ENCODE results near the gene RBMS1. TPM values are rescaled to one million over a fixed set of nuclear protein-coding genes. Genes with fewer than 3 reads are reported as not detected.

The RBMS1 gene
- total and polyA plus RNA-seq, 2 of the 4 experiments (the other 2 are of a cell fraction), result 43.5 to 64.9 TPM

DNA sequence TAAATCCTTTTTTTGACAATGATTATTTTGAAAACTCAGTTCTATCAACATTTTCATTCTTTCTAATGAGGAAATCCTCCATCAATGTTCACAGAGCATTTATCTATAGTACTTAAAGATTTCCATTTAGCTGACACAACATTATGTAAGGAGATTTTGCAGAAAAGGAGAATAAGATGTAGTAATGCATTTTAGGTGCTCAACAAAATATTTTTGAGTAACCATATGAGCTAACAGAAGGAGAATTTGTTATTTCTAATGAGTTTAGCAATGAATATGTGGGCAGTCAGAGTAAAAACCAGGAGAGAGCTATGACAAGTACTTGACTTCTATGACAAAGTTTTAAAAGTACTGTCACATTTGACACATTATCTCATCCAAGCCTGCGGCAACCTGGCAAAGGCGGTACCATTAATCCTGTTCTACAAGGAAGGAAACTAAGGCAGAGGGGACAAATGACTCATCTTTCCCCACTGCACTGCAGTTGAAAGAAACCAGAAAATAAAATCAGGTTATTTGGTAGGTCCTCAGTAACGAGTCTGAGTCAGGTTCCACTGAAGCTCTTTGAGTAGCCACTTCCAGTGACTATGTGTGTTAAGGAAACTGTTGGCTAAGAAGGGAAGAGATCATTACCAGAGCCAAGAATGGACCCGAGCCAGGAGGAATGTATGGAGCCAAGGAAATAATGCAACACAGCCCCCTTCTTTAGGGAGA is 159.4 kb downstream of the RBMS1 start:
- no peak overlapping the region for H3K4me3 ChIP-seq (ENCODE audit: insufficient read depth, low read depth, low read length)
- H3K79me1 ChIP-seq (ENCODE audit: low read depth in 1 of 2, low read length in 2 of 2), result peaks cover 19 to 84% of the 10 kb centered on the region in 2 experiments
- H2AK9ac ChIP-seq (replicated peaks; ENCODE audit: low read depth, low read length, poor library complexity), result no peak overlapping the region
- no peaks in the 10 kb centered on the region for H3K9me3 ChIP-seq (ENCODE audit: control insufficient read depth, insufficient read depth, low read length)
- peak overlapping the region; percentile 41 for H3K23ac ChIP-seq (ENCODE audit: low read depth, low read length)
- peak overlapping the region; percentile 59; the same call in 1 of the 2 replicates for H4K5ac ChIP-seq (ENCODE audit: low read depth, low read length)
- no peaks in the 10 kb centered on the region for H3K27me3 ChIP-seq (ENCODE audit: control insufficient read depth, insufficient read depth, low read length)
- peak overlapping the region; percentile 54 for H3K4me2 ChIP-seq (ENCODE audit: low read depth, low read length)
- H2BK15ac ChIP-seq (ENCODE audit: low read depth, low read length), result no peak overlapping the region
- no peak overlapping the region for H2BK20ac ChIP-seq (ENCODE audit: low read depth, low read length)
- TF ChIP-seq RFX5 (IDR thresholded peaks at IDR 0.05; ENCODE audit: low read depth, low read length) (no peak), RAD21 (IDR thresholded peaks at IDR 0.05; ENCODE audit: low read length) (0 out of 2 replicates have a peak, but pooled peaks have one; percentile 5), CEBPB (IDR thresholded peaks at IDR 0.05; ENCODE audit: low read depth, low read length) (0 out of 2 replicates have a peak, but pooled peaks have one; percentile 4), MAFK (IDR thresholded peaks at IDR 0.05; ENCODE audit: low read depth, low read length) (peak; percentile 80)
- H3K36me3 ChIP-seq (ENCODE audit: control insufficient read depth, insufficient read depth, low read length), result peaks cover 7% of the 10 kb centered on the region
- H3K4me1 ChIP-seq (ENCODE audit: control insufficient read depth, insufficient read depth, low read length), result peaks cover 36% of the 10 kb centered on the region
- peaks cover 89% of the 10 kb centered on the region for H4K20me1 ChIP-seq (ENCODE audit: insufficient read depth, low read length)
- peak; percentile 18; the same call in 1 of the 2 replicates for ATAC-seq (ENCODE audit: low read depth)
- POLR2A ChIA-PET (ENCODE audit: unreplicated experiment), result no interaction called here
- BruUV-seq (replicated peaks), result no TSS peak
- dilution Hi-C loops (cut with HindIII; ENCODE audit: low sequenced_read_pairs, unreplicated experiment) (no loop called here), intact Hi-C loops (cut with micrococcal nuclease) (no loop called here), in situ Hi-C loops (cut with MboI; ENCODE audit: low sequenced_read_pairs) (no loop called here)
- no peak overlapping the region for H2AK5ac ChIP-seq (ENCODE audit: low read depth, low read length)
- DNase-seq, result peak; percentile 71
- peak overlapping the region; percentile 0; the same call in 1 of the 2 replicates for H3K14ac ChIP-seq (replicated peaks; ENCODE audit: low read depth, low read length)
- H3K56ac ChIP-seq (ENCODE audit: extremely low read depth, insufficient read depth, low read length), result no peak overlapping the region
- CTCF ChIA-PET, result interaction anchor here (0.6 kb wide), 1 partner anchor 728 kb away, joined by 6 read pairs; no protein-coding TSS in a partner anchor
- no CpG with 5 or more reads among the region's 4 CpGs for WGBS, 2 experiments (ENCODE audit: extremely low coverage in 2 of 2, insufficient read length in 1 of 2)
- H3K9ac ChIP-seq (ENCODE audit: low read depth, low read length), result no peak overlapping the region
- no peak overlapping the region for H3K4ac ChIP-seq (ENCODE audit: low read depth, low read length)
- H4K91ac ChIP-seq (ENCODE audit: insufficient read depth, low read depth, low read length), result no peak overlapping the region
- H4K8ac ChIP-seq (ENCODE audit: low read depth in 2 of 2, low read length in 2 of 2), result no peak overlapping the region
- peak overlapping the region; percentile 33 for H2BK5ac ChIP-seq (ENCODE audit: low read depth, low read length, poor library complexity, severe bottlenecking)
- H3K18ac ChIP-seq (ENCODE audit: low read depth, low read length), result no peak overlapping the region; the same call in 1 of the 2 replicates
- H2BK120ac ChIP-seq (ENCODE audit: low read depth, low read length), result no peak overlapping the region
- H3K9me1 ChIP-seq (ENCODE audit: insufficient read depth, low read length), result peaks cover 34% of the 10 kb centered on the region
- H2AFZ ChIP-seq (replicated peaks; ENCODE audit: low read length, poor library complexity), result no peak overlapping the region
- H3K27ac ChIP-seq (ENCODE audit: insufficient read depth, low read length), result no peak overlapping the region

Measured in IMR-90 (cell line).